HG02938 (cell line): ENCODE results near the gene CACYBP.
"Not testable (repeated sequence)": the region's sequence is repeated elsewhere in the genome, so short reads cannot be mapped to it uniquely, and the experiment has no call there.

Experiments used
- ATAC-seq: cut with Tn5 transposase; IDR thresholded peaks from one replicate; pipeline ENCODE4 v1.9.1; 2021; ENCODE audit warnings: mild to moderate bottlenecking, moderate library complexity; ENCODE audit not compliant: unreplicated experiment

CACYBP gene

DNA sequence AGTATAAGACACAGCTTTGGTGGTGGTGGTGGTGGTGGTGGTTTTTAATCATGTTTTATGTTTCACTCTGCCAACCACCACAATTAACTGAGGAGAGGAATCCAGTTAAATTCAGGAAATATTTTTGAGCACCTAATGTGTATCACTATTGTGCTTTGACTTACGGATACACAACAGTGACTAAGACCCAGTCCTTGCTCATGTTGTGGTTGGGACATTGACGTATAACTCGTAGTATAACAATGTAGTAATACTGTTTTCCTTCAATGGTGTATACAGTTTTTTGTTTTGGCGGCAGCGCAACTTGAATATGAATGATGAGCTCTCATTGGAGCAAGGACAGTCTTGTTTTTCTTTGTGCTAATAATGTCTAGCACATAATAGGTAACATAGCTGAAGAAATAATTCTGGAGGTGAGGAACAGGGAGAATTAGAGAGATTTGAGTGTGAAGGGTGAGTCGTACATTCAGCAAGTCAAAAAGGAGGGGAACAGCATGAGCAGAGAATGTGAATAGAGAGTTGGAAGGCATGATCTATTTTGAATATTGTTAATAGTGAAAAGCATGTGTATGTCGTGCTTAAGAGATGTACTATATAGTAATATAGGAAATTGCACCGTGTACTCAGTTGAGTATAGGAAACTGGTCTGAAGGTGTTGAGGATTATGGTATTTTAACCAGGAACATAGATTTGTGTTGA is 5.5 kb downstream of the CACYBP start:
- ATAC-seq: no peak

DNA sequence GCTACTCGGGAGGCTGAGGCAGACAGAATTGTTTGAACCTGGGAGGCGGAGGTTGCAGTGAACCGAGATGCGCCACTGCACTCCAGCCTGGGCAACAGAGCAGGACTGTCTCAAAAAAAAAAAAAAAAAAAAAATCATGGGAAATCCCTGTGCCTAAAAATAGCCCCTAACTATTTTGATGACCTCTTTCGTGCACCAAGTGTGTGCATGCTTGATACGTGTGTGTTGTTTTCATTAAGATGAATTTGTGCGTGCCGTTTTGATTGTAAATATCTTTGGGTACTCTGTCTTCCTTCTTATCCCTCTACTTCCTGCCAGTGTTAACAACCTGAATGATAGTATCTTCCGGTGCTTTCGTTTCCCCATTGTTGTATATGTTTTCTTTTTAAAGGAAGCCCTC is 9.8 kb downstream of the CACYBP start:
- no peak for ATAC-seq

DNA sequence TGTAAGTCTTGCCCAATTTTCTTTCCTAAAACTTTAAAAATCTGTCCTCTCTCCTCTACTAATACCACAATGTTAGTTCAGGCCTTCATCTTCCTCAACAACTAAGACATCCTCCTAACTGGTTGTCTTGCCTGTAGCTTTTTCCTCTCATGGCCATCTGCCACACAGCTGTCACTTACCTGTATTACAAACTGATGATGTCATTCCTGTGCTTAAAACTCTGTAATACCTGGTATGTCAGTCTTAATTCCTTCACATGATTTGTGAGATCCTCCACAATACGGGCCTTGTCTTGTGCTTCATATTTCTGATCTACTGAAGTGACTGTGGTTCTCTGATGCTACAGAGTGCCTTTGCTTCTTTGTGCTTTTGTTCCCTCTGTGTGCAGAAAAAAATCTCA is 13.7 kb downstream of the CACYBP start:
- no peak for ATAC-seq

DNA sequence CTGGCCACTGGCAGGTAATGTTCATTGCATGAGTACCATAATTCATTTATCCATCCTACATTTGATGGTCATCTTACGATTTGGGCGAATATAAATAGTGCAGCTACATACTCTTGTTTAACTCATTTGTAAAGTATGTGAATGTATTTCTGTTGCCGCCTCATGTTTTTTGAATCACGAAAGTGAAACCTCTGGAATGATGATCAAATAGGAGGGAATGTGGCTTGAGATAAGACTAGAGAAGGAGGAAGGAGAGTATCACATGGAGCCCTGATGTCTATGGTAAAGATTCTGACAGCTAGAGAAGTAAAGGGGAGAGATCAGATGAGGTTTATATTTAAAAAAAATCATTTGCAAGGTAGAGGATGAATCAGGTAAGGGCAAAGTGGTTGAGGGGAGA is 15.5 kb downstream of the CACYBP start:
- no peak for ATAC-seq

DNA sequence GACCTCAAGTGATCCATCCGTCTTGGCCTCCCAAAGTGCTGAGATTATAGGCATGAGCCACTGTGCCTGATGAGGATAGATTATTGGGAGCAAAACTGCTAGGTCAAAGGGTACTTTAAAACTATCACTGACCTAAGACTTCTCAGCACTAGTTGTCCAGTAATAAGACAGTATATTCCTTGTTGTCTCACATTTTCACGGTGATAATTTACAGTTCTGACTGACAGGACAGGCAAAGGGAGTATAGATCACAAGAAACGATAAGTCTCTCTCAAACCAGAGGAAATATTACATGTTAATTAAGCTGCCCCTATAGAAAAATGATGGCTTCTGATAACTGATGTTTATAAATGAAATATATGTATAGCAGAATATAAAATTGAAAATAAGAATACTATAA is 19.8 kb downstream of the CACYBP start:
- ATAC-seq: no peak

DNA sequence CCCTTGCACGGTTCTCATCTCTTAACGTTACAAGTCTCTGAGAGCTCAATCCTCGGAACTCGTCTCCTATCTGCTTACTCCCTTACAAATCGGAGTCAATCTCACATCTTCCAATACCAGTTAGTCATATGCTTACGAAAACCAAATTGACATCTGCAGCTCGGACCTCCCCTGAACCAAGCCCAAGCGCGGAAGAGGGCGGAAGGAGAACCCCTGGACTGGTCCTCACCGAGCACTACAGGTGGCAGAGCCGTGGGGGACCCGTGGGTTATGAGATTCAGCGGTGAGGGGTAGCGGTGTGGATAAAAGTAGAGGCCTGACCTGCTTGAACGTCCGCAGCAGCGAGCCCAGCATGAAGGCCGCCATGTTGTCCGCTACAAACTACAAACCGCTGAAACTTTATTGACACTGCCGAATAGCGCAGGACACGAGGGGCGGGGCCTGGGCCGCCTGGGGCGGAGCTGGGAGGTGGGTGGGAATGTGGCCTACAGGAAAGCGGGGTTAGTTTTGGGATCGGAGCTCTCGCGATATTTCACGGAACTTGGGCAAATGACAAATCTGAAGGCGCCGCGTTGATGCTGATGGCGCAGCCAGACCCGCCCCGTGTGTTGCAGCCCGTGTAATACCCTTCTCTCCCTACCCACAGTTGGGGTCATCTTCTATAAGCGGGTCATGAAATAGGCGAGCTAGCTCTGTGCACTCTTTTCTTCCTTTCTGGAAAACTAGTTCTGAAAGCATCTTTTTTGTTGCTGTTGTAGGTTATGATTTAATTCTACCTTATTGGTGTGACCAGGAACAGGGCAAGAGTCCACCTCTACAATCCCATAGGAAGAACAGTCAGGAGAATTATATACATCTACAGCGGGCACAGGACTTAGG is 23.5 kb downstream of the CACYBP start, which contains the start of gene MRPS14:
Gene MRPS14 (minus strand): TSS at position 383 of the 879 bp plus-strand sequence. CDS start 17 bp downstream, at position 366.
- ATAC-seq: peak; percentile 86

DNA sequence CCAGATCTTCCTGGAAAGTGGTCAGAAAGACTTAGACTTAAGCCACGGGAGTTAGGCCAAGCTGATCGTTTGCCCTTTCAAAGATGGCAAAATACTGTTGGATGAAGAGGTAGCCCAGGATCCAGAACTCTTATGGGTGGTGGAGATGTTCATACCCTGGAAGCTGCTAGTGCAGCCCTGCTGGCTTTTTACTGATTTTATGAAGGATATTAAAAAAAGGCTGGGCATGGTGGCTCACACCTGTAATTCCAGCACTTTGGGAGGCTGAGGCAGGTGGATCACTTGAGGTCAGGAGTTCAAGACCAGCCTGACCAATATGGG is 24.1 kb downstream of the CACYBP start:
- ATAC-seq: peak; percentile 4

DNA sequence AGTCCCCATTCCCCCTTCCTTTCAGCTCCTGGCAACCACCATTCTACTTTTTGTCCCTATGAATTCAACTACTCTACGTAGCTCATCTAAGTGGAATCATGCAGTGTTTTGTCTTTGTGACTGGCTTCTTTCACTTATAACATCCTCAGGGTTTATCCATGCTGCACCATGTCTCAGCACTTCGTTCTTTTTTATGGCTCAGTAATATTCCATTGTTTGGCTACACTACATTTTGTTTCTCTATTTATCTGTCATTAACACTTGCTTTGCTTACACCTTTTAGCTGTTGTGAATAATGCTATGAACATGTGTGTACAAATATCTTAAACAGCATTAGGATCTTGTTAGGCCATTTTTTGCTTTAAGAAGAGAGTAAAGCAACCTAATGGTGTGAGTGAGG is 25.0 kb downstream of the CACYBP start:
- ATAC-seq: no peak

DNA sequence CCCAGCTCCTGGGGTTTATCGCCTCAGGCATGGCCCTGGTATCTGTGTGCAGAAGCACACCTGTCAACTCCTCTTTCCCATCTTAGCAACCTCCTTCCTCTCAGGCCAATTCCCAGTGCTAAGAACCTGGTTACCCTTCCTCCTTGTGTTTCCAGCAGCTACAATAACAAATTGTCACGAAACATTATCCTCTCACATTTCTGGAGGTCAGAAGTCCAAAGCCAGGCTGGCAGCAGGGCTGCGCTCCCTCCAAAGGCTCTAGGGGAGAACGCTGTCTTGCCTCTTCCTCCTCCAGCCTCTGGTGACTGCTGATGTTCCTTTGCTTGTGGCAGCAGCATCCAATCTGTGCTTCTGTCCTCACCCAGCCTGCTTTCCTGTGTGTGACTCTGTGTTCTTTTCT is 34.2 kb downstream of the CACYBP start:
- no peak for ATAC-seq

DNA sequence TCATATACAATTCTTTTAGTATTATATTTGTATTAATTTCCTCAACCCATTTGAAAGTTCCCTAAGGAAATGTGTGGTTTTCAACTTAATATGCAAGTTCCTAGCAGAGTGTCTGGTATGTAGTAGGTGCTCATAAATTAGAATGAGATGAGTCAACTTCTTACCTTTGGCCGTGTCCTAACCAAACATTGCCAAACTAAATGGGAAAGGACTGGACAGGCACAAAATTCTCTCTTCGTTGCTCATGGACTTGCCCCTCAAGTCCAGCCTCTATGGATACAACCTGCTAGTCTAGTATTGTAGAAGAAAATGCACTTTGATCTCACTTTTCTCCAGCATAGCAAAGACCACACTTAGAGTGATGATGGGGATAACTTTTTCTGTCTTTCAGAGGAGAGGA is 35.0 kb downstream of the CACYBP start:
- no peak for ATAC-seq

DNA sequence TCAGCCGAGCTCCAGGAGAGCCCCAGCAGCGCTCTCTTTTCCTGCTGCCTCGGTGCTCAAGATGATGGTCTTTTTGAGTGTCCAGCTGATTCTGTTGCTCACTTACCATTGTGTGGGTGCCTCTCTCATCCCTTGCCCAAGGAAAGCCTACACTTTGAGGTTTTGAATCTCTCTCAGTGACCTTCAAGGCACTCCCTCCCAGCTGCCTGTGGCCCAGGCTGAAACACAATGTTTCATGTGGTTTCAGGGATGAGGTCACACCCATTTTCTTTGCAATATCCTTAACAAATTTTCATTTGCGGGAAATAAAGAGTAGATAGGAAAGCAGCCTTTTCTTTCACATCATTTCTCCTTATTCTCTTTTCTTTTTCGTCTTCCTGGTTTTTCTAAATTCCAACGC is 36.1 kb downstream of the CACYBP start:
- ATAC-seq: no peak

DNA sequence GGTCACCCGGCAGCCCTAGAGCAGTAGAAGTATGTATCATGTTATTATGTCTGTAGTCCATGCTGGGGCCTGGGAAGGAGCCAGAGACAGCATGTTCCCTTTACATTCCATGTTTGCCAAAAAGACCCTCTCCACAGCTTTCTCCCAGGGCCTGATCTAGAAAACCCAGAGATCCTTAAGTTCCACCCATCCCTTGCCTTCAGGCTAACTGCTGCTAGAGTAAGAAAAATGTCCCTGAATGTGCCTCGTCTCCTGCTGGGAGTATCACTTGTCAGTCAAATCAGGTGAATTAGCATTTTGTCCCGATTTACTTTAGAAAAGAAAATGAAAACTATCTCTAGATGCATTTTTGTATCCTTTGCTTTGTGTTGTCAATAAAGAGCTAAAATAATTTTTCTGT is 36.7 kb downstream of the CACYBP start:
- no peak for ATAC-seq

DNA sequence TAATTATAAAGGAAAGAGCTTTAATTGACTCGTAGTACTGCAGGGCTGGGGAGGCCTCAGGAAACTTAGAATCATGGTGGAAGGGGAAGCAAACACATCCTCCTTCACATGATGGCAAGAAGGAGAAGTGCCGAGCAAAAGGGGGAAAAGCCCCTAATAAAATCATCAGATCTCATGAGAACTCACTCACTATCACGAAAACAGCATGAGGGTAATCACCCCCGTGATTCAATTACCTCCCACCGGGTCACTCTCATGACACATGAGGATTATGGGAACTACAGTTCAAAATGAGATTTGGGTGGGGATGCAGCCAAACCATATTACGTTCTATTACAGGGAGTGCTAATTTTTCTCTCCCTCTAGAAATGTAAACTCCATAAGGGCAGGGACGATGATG is 37.7 kb downstream of the CACYBP start:
- ATAC-seq: no peak

DNA sequence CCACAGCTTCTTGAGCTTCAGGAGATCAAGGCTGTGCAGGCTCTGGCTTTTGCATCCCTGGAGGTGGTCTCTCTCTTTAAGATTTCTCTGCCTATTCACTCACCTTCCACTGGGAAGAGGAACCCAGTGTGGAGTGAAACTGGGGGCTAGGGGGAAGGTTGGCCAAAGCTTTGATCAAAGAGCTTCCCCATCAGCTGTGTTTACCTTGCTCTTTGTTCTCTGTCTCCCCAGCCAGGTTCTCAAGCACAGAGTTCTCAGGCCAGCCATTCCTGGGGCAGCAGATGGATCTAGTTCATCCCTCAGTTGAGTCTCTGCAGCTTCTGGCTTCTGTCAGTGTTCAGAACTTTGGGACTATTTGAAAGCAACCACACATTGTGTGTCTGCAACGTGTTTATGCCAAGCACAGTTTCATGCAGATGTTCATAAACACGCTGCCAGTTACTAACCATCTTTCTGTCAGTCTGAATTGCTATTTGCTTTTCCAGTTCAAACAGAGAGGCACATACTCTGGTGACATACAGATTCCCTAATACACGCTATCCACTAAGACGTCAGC is 40.7 kb downstream of the CACYBP start:
- ATAC-seq: no peak

DNA sequence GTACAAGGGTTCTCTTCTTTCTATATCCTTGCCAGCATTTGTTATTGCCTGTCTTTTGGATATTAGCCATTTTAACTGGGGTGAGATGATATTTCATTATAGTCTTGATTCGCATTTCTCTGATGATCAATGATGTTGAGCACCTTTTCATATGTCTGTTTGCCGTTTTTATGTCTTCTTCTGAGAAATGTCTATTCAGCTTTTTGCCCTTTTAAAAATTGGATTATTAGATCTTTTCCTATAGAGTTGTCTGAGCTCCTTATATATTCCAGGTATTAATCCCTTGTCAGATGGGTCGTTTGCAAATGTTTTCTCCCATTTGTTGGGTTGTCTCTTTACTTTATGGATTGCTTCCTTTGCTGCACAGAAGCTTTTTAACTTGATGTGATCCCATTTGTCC is 42.9 kb downstream of the CACYBP start:
- ATAC-seq: no peak

DNA sequence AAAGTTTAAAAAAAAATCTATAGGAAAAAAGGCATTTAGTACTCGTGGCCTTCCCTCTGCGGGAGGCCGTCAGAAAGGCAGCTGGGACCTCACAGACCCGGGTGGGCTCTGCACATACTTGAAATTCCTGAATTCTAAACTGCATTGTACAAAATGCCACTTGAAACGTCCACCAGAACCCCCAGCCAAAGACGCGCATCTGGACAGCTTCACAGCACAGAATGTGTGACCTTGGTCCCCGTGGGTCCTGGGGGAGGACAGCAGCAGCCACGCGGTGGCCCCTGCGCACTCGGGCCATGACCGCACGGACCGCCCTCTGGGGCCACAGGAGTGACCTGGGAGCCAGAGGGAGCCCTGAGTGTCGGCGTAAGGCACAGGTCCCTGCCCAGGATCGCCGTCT is 44.1 kb downstream of the CACYBP start:
- ATAC-seq: no peak

DNA sequence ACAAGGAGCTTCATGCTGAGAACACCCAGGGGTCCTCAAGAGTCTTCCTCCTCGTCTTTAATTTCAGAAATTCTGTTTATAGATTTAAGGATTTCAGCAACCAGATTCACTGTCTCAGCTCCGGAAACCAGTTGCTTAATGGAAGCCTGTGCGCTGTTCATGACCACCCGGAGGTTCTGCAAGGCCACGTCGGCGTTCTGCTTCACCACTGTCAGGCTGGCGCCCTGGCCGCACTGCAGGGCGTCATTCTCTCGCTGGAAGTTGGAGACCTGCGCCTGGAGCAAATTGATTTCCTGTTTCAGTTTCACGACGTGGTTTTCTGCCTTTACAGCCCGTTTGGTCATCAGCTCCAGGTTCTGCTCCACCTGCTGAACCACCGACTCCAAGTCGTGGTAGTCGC is 44.8 kb downstream of the CACYBP start:
- not testable (repeated sequence) for ATAC-seq

DNA sequence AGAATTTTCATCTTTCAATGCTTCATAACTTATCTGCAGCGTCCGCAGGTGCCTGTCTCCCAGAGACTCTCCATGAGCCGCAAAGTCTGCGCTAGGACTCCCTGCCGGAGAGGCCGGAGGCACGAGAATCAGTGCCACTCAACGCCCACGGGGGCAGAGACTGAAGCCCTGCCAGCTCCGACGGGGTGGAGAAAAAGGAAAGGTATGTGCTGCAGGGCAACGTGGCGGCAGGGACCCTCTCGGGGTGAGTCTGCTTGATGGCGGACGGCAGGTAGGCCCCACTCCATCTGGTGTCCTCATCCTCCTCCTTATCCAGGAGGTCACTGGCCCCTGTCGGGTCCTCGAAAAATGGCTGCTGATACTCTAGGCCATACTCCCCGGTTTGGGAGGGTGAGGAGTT is 45.4 kb downstream of the CACYBP start:
- no peak for ATAC-seq

DNA sequence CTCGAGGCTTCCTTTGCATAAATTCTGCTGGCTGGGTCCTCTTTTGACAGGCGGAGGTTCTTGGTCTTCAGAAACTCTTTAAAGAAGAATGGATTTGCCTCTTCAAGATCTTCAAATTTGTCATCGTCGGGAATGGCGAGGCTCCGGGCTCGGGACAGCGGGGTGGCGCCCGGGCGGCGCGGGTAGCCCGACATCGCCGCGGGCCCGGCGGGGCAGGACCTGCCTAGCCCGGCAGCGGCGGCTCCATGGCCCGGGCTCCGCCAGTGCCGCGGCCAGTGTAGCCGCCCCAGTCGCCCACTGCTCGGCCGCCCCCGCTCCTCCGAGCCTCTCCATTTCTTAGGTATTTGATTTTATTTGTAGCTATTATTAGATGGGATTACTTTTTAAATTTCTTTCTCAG is 45.8 kb downstream of the CACYBP start:
- ATAC-seq: no peak

DNA sequence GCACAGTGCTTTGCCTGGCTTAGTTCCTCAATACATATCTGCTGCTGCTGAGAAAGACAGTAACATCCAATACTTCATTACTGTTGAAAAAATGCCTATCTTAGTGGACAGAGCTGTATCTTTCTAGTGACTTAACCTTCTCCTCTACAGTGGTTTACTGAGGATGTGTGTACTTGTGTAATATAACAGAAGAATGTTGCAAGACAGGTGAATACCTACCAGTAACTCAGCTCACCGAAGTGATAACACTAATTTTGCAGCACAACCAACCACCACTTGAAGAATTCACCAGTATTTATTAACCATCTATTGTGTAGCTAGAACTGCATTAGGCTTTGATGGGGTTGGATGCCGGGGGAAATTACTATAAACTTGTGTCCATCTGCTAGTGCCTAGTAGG is 51.2 kb downstream of the CACYBP start:
- ATAC-seq: no peak

DNA sequence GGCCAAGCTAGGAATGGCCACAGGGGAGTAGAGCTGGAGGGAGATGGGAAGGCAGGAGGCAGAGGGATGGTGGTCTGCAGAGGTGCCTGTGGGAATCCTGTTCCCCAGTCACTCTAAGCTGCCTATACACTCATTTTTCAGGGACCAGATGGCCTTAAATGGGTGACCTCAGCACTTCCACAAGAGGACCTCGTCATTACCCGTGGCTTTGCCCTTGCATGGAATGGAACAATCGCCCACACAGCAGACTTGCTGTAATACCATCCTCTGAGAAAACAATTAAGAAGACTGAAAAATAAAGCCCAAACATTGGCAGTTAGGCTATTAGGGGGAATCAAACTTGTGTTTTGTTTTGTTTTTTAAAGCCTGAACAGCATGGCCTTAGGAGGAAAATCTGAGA is 55.0 kb downstream of the CACYBP start:
- no peak for ATAC-seq
